ENCODE results near the gene MARS2.

The MARS2 gene

DNA sequence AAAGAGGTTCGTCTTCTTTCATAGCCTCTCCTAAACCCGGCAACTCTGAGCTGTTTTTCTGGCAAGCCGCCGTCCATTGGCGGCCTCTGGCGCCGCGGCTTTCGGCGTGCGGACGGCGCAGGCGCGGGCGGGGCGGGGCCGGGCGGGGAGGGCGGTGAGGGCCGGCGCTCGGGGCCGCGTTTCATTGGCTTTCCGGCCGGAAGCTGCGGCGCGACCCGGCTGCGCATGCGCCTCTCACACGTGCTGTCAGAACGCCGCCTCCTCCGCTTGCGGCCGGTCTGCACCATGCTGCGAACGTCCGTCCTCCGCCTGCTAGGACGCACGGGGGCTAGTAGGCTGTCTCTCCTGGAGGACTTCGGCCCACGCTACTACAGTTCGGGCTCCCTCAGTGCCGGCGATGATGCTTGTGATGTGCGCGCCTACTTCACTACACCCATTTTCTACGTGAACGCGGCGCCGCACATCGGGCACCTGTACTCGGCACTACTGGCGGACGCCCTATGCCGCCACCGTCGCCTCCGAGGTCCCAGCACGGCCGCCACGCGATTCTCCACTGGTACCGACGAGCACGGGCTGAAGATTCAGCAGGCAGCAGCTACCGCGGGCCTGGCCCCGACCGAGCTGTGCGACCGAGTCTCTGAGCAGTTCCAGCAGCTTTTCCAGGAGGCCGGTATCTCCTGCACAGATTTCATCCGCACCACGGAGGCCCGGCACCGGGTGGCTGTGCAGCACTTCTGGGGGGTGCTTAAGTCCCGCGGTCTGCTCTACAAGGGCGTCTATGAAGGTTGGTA is at the start of gene MARS2:
Gene MARS2 (plus strand): TSS at position 249 of the 791 bp plus-strand sequence. CDS start 37 bp downstream, at position 286.
- peak; percentile 95 for DNase-seq (ENCODE audit: low read depth)
- no peak for TF ChIP-seq CTCF (conservative IDR thresholded peaks at IDR 0.05; ENCODE audit: low read depth, low read length)
- H3K4me3 ChIP-seq (ENCODE audit: low read depth, low read length), result peak within 1 kb of the TSS; percentile 89

DNA sequence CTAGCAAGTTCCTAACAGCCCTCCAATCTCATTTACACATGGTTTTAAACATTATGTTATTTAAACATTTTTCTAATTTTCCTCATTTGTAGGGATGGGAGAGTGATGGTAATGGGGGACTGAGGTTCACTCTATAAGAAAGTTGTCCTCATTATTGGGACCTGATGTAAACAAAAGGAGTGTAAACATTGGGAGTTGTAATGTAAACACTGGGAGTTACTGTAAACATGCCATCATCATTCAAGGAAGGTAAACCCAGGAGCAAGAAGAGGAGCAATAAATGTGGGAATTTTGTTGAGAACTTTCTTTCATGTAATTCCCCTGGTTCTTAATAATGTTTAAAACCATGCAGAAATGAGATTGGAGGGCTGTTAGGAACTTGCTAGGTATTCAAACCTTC is 47.6 kb upstream of the MARS2 start:
- no peak for TF ChIP-seq CTCF (conservative IDR thresholded peaks at IDR 0.05; ENCODE audit: low read depth, low read length)
- DNase-seq (ENCODE audit: low read depth), result no peak
- H3K4me3 ChIP-seq (ENCODE audit: low read depth, low read length), result no peak overlapping the region

DNA sequence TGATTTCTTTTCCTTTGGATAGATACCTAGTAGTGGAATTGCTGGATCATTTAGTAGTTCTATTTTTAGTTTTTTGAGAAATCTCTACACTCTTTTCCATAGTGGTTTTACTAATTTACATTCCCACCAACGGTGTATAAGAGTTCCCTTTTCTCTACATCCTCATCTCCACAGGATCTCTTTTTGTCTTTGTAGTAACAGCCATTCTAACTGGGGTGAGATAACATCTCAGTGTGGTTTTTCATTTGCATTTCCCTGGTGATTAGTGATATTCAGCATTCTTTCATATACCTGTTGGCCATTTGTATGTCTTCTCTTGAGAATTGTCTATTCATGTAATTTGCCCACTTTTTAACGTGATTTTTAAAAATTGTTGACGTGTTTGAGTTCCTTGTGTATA is 43.5 kb upstream of the MARS2 start:
- TF ChIP-seq CTCF (conservative IDR thresholded peaks at IDR 0.05; ENCODE audit: low read depth, low read length), result no peak

DNA sequence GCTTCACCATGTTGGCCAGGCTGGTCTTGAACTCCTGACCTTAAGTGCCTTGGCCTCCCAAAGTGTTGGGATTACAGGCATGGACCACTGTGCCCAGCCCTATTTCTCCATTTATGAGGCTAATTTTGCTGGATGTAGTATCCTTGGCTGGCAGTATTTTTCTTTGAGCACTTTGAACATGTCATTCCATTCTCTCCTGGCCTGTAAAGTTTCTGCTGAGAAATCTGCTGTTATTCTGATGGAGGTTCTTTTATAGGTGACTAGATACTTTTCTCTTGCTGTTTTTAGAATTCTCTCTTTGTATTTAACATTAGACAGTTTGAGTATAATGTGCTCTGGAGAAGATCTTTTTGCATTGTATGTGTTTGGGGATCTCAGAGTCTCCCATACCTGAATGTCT is 38.9 kb upstream of the MARS2 start:
- no peak for DNase-seq (ENCODE audit: low read depth)
- TF ChIP-seq CTCF (conservative IDR thresholded peaks at IDR 0.05; ENCODE audit: low read depth, low read length), result no peak

More for the DNA sequence above, 43.5 kb upstream of the MARS2 start:
- H3K4me3 ChIP-seq (ENCODE audit: low read depth, low read length), result no peak overlapping the region
- no peak for DNase-seq (ENCODE audit: low read depth)

DNA sequence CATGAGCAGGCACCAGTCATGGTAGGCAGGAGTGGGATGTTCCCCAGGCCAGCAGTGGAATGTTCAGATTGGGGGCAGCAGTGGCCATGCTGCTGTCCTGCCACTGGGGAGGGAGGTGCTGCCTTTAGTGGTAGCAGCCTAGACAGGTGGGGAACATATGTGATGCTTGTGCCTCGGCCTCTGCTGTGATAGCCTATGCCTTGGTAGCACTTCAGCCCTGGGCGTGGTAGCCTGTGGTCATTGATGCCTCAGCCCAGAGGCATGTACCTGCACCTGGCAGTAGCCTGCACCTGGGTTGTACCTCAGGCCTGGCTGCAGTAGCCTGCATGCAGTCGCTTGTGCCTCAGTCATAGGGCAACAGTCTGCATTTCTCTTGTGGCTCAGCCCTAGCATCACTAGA is 36.9 kb upstream of the MARS2 start:
- TF ChIP-seq CTCF (conservative IDR thresholded peaks at IDR 0.05; ENCODE audit: low read depth, low read length), result no peak
- no peak for DNase-seq (ENCODE audit: low read depth)
- no peak overlapping the region for H3K4me3 ChIP-seq (ENCODE audit: low read depth, low read length)

More for the DNA sequence above, 38.9 kb upstream of the MARS2 start:
- H3K4me3 ChIP-seq (ENCODE audit: low read depth, low read length), result no peak overlapping the region

DNA sequence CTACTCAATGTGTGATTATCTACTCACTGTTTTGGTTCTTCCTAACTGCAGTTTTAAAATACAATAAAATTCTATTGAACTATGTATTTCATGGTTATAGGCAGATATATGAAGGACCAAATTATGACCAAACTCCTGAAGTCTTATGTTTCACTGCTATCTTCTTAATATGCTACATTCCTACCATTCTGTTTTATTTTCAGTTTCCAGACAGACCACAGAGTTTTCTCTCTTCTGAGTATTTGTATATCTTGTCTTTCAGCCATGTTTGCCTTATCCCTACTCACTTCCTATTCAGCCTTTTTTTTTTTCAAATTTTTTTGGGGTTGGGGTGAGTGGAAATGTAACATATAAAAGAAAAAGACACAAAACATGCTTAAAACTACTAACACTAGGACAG is 36.1 kb upstream of the MARS2 start:
- no peak for TF ChIP-seq CTCF (conservative IDR thresholded peaks at IDR 0.05; ENCODE audit: low read depth, low read length)
- H3K4me3 ChIP-seq (ENCODE audit: low read depth, low read length), result no peak overlapping the region
- no peak for DNase-seq (ENCODE audit: low read depth)

DNA sequence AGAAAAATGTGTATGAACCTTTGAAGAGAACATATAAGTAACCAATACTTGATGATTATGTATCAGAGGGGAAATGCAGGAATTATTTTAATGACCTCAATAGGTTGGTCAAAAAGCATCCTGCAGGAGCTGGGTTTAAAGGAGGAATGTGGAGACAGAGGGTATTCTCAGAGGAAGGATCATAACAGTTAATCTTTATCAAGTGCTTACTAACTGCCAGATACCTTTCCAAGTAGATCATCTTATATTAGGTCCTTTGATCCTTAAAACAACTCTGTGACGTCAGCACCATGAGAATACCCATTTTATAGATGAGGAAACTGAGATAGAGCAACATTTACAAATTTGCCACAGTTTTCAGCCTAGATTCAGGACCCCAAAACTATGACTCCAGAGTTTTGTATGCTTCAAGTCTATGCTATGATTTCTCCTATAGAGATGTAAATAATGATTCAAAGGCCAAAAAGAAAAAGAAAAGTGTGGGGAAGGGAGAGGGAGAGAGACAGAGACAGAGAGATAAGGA is 32.7 kb upstream of the MARS2 start:
- no peak for DNase-seq (ENCODE audit: low read depth)
- H3K4me3 ChIP-seq (ENCODE audit: low read depth, low read length), result peak overlapping the region; percentile 63
- TF ChIP-seq CTCF (conservative IDR thresholded peaks at IDR 0.05; ENCODE audit: low read depth, low read length), result no peak
